Trophoblast cell (in vitro differentiated cells and primary cell): ENCODE data around the gene G0S2.

Source experiments
- DNase-seq, 2 donors: peaks; one replicate each; pipeline ENCODE4 v3.0.0-alpha.2; 2016
- H2AFZ ChIP-seq: 2 replicates; pipeline ENCODE4 v1.6.1; 2013; ENCODE audit warnings: low read length, moderate library complexity, mild to moderate bottlenecking; ENCODE audit not compliant: insufficient read depth, poor library complexity
- H2AK5ac ChIP-seq: 2 replicates; pipeline ENCODE4 v1.6.1; 2013; ENCODE audit warnings: mild to moderate bottlenecking, low read length
- H2BK120ac ChIP-seq: 2 replicates; pipeline ENCODE4 v1.6.1; 2013; ENCODE audit warnings: low read length, mild to moderate bottlenecking, moderate library complexity; ENCODE audit not compliant: insufficient read depth, poor library complexity
- H2BK12ac ChIP-seq: 2 replicates; pipeline ENCODE4 v1.6.1; 2013; ENCODE audit warnings: mild to moderate bottlenecking, low read length, moderate library complexity
- H2BK5ac ChIP-seq: 2 replicates; pipeline ENCODE4 v1.6.1; 2013; ENCODE audit warnings: low read length, low read depth, moderate library complexity, mild to moderate bottlenecking; ENCODE audit not compliant: poor library complexity
- H3K14ac ChIP-seq: 2 replicates; pipeline ENCODE4 v1.6.1; 2013; ENCODE audit warnings: mild to moderate bottlenecking, low read length
- H3K18ac ChIP-seq: 2 replicates; pipeline ENCODE4 v1.6.1; 2013; ENCODE audit warnings: mild to moderate bottlenecking, low read length
- H3K23ac ChIP-seq: 2 replicates; pipeline ENCODE4 v1.6.1; 2013; ENCODE audit warnings: low read length
- H3K27ac ChIP-seq: 2 replicates; pipeline ENCODE4 v1.5.1; 2013; ENCODE audit warnings: low read depth, mild to moderate bottlenecking, inconsistent platforms, low read length, moderate library complexity
- H3K27me3 ChIP-seq: 2 replicates; pipeline ENCODE4 v1.6.1; 2013; ENCODE audit warnings: inconsistent platforms, mild to moderate bottlenecking, low read length, moderate library complexity; ENCODE audit not compliant: insufficient read depth
- H3K36me3 ChIP-seq, 2 experiments: 1 replicate in 1 of 2; 2 replicates in 1 of 2; pipeline ENCODE4 v1.6.1; 2013; ENCODE audit warnings: low read length in 2 of 2, mild to moderate bottlenecking in 2 of 2, moderate library complexity in 1 of 2; ENCODE audit not compliant: insufficient read depth in 2 of 2, control insufficient read depth in 1 of 2
- H3K4ac ChIP-seq: 2 replicates; pipeline ENCODE4 v1.6.1; 2013; ENCODE audit warnings: low read depth, mild to moderate bottlenecking, low read length, moderate library complexity
- H3K4me1 ChIP-seq, 2 experiments: 1 replicate in 1 of 2; 2 replicates in 1 of 2; pipeline ENCODE4 v1.6.1; 2013; ENCODE audit warnings: low read length in 2 of 2, mild to moderate bottlenecking in 2 of 2, moderate library complexity in 1 of 2; ENCODE audit not compliant: insufficient read depth in 2 of 2, control insufficient read depth in 1 of 2
- H3K4me2 ChIP-seq: 2 replicates; pipeline ENCODE4 v1.6.1; 2013; ENCODE audit warnings: inconsistent platforms, mild to moderate bottlenecking, low read length, moderate library complexity
- H3K4me3 ChIP-seq: 2 replicates; pipeline ENCODE4 v1.5.1; 2013; ENCODE audit warnings: mild to moderate bottlenecking, low read depth, low read length, inconsistent platforms
- H3K79me1 ChIP-seq: one replicate; pipeline ENCODE4 v1.6.1; 2013; ENCODE audit warnings: low read length
- H3K79me2 ChIP-seq: 2 replicates; pipeline ENCODE4 v1.6.1; 2013; ENCODE audit warnings: low read length, mild to moderate bottlenecking; ENCODE audit not compliant: control insufficient read depth, insufficient read depth, poor library complexity
- H3K9ac ChIP-seq: 2 replicates; pipeline ENCODE4 v1.6.1; 2013; ENCODE audit warnings: mild to moderate bottlenecking, low read length
- H3K9me3 ChIP-seq: 2 replicates; pipeline ENCODE4 v1.6.1; 2013; ENCODE audit warnings: low read depth, mild to moderate bottlenecking, control low read depth, inconsistent platforms, low read length; ENCODE audit not compliant: insufficient read depth
- H4K12ac ChIP-seq: 2 replicates; pipeline ENCODE4 v1.6.1; 2013; ENCODE audit warnings: low read depth, mild to moderate bottlenecking, low read length, moderate library complexity
- H4K8ac ChIP-seq: 2 replicates; pipeline ENCODE4 v1.6.1; 2013; ENCODE audit warnings: low read depth, mild to moderate bottlenecking, low read length, moderate library complexity
- H4K91ac ChIP-seq: one replicate; pipeline ENCODE4 v1.6.1; 2013; ENCODE audit warnings: low read depth, mild to moderate bottlenecking, low read length, moderate library complexity
- WGBS: extraction: QIAGEN DNeasy Blood & Tissue Kit; methylation state at CpG from one replicate; pipeline ENCODE4 v1.1.7; 2013; ENCODE audit warnings: missing lambda C conversion rate; ENCODE audit not compliant: insufficient read length, insufficient coverage; ENCODE audit errors: extremely low coverage; 5-methylcytosine and 5-hydroxymethylcytosine counted together

The G0S2 gene

DNA sequence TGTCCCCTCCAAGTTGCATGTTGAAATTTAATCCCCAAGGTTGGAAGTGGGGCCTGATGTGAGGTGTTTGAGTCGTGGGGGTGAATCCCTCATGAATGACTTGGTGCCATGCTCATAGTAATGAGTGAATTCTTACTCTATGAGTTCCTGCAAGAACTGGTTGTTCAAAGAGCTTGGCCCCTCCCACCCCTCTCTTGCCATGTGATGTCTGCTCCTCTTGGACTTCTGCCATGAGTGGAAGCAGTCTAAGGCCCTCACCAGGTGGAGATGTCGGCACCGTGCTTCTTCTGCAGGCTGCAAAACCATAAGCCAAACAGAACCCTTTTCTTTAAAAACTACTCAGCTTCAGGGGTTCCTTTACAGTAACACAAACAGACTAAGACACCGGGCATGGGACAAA is 14.3 kb downstream of the G0S2 start:
- Histone ChIP-seq H4K12ac (no peak overlapping the region), H3K79me1 (peaks cover 2% of the 10 kb centered on the region), H3K27ac (no peak overlapping the region), H3K4me3 (no peak overlapping the region), H3K4me1 (no peaks in the 10 kb centered on the region), H3K23ac (no peak overlapping the region), H2BK12ac (no peak overlapping the region), H3K14ac (no peak overlapping the region), H4K8ac (no peak overlapping the region), H2AK5ac (no peak overlapping the region), H3K9ac (no peak overlapping the region), H2BK120ac (no peak overlapping the region), H3K9me3 (no peaks in the 10 kb centered on the region), H3K27me3 (peaks cover 3% of the 10 kb centered on the region), H2AFZ (no peak overlapping the region), H4K91ac (no peak overlapping the region), H3K4ac (no peak overlapping the region), H3K79me2 (no peaks in the 10 kb centered on the region), H3K36me3 (no peaks in the 10 kb centered on the region), H3K18ac (no peak overlapping the region), H3K4me2 (no peak overlapping the region), H2BK5ac (no peak overlapping the region)
- DNase-seq: no peak
- WGBS: no CpG with 5 or more reads among the region's 4 CpGs

DNA sequence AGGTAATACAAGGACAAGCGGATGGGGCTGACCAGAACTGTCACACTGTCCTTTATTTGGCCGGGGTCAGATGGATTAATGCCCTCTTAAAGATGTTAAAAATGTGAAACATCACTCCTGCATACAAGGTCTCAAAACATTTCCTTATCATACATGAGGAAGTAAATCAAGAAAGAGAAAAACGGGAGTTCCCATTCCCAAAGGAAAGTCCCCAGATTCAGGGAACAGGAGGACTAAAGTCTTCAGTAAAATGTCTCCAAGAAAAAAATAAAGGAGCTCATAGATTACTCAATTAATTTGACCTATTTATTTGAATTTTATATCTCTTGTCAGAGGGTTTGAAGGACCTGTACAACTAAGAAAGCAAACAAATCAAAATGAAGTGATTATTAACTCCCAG is 16.0 kb downstream of the G0S2 start:
- H3K9ac ChIP-seq: no peak overlapping the region
- H4K91ac ChIP-seq: no peak overlapping the region
- no peak overlapping the region for H3K14ac ChIP-seq
- no peak for DNase-seq
- H2AK5ac ChIP-seq: no peak overlapping the region
- no peak overlapping the region for H3K4me3 ChIP-seq
- H3K18ac ChIP-seq: no peak overlapping the region
- no peaks in the 10 kb centered on the region for H3K79me2 ChIP-seq
- H3K4me1 ChIP-seq: no peaks in the 10 kb centered on the region
- H3K23ac ChIP-seq: no peak overlapping the region
- no peak overlapping the region for H2BK12ac ChIP-seq
- H3K79me1 ChIP-seq: peaks cover 2% of the 10 kb centered on the region
- H2AFZ ChIP-seq: no peak overlapping the region
- H4K8ac ChIP-seq: no peak overlapping the region
- no peaks in the 10 kb centered on the region for H3K9me3 ChIP-seq
- no peak overlapping the region for H3K4ac ChIP-seq
- no peak overlapping the region for H3K27ac ChIP-seq
- no CpG with 5 or more reads among the region's 3 CpGs for WGBS
- H2BK120ac ChIP-seq: no peak overlapping the region
- H3K27me3 ChIP-seq: peaks cover 3% of the 10 kb centered on the region
- no peak overlapping the region for H2BK5ac ChIP-seq
- H4K12ac ChIP-seq: no peak overlapping the region
- H3K36me3 ChIP-seq: no peaks in the 10 kb centered on the region
- no peak overlapping the region for H3K4me2 ChIP-seq

DNA sequence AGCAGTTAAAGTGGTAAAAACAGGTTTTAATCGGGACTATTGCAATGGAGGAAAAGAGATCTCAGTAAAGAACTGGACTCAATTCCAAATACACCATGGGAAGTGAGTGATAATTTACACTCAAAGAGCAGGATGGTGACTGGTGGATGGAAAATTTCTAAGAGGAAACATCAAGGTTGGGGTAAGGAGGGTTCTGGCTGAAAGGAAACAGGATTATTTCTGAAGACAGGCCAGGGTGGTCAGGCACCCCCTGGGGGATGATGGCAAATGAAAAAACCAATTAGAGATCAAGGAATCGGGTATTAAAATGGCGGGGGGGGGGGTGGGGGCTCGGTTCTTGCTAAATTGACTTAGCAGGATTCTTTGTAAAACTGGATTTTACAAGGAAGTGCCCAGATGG is 17.1 kb downstream of the G0S2 start:
- H3K23ac ChIP-seq: no peak overlapping the region
- H3K79me1 ChIP-seq: peaks cover 2% of the 10 kb centered on the region
- no peak overlapping the region for H3K4ac ChIP-seq
- H2BK120ac ChIP-seq: no peak overlapping the region
- no peak overlapping the region for H2BK12ac ChIP-seq
- H2BK5ac ChIP-seq: no peak overlapping the region
- no peaks in the 10 kb centered on the region for H3K4me1 ChIP-seq
- no peak overlapping the region for H4K91ac ChIP-seq
- H3K4me2 ChIP-seq: no peak overlapping the region
- no peak overlapping the region for H3K14ac ChIP-seq
- no peak overlapping the region for H3K4me3 ChIP-seq
- no peaks in the 10 kb centered on the region for H3K9me3 ChIP-seq
- no peaks in the 10 kb centered on the region for H3K36me3 ChIP-seq
- H3K9ac ChIP-seq: no peak overlapping the region
- no peak for DNase-seq
- WGBS: no CpG with 5 or more reads among the region's 4 CpGs
- no peak overlapping the region for H3K18ac ChIP-seq
- H3K27me3 ChIP-seq: peaks cover 3% of the 10 kb centered on the region
- H3K79me2 ChIP-seq: no peaks in the 10 kb centered on the region
- no peak overlapping the region for H2AK5ac ChIP-seq
- H2AFZ ChIP-seq: no peak overlapping the region
- H3K27ac ChIP-seq: no peak overlapping the region
- H4K8ac ChIP-seq: no peak overlapping the region
- H4K12ac ChIP-seq: no peak overlapping the region

DNA sequence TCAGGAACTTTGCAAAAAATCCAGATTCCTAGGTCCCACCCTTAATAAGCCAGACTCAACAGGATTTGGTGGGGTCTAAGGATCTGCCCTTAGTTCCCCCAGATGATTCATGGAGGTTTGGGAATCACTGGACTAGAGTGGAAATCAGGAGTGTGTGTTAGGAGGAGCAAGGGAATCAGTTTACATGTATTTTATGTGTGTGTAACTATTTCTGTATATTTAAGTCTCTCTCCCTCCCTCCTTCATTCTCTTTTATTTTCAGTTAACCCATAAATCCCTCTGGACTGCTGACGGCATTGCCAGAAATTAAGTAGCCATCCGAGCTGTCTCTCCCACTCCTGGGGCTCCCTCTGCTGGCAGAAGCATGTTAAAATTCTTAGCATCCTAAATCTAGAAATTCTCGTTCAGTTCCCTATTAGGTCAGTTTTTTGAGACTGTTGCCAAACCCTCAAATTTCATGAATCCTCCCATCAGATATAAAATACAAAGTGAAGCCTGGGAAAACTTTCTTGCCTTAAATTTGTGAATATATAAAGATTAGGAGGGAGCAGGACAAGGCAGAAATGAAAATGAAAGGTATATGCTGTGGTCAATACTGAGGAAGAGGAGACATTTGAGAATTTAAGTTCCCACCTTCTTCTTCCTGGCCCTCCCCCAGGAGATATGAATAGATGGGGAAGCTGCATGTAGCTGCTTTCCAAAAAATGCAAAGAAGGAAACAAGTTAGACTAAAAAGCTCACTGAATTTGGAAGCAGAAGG is 17.7 kb downstream of the G0S2 start:
- no CpG with 5 or more reads among the region's 3 CpGs for WGBS
- Histone ChIP-seq H2BK12ac (no peak overlapping the region), H3K27me3 (peaks cover 3% of the 10 kb centered on the region), H4K12ac (no peak overlapping the region), H3K9ac (no peak overlapping the region), H3K79me1 (peaks cover 2% of the 10 kb centered on the region), H2AK5ac (no peak overlapping the region), H3K9me3 (no peaks in the 10 kb centered on the region), H3K79me2 (no peaks in the 10 kb centered on the region), H2AFZ (no peak overlapping the region), H4K91ac (peak overlapping the region; percentile 74), H3K27ac (no peak overlapping the region), H3K4me2 (no peak overlapping the region), H3K23ac (no peak overlapping the region), H3K18ac (no peak overlapping the region), H2BK5ac (no peak overlapping the region), H3K4me1 (no peaks in the 10 kb centered on the region), H2BK120ac (no peak overlapping the region), H3K36me3 (no peaks in the 10 kb centered on the region), H4K8ac (peak overlapping the region; percentile 71), H3K4ac (no peak overlapping the region), H3K14ac (no peak overlapping the region), H3K4me3 (no peak overlapping the region)
- peak; percentile 37 to 83 for DNase-seq
